Coronary artery (tissue), 2 donors: Measurements from ENCODE around the gene RETREG1.
A peak's percentile ranks its signal among the peaks of the same experiment; 100 is the strongest.

ENCODE experiments used
- DNase-seq: peaks from one replicate; pipeline ENCODE4 v3.0.0-alpha.2; 2017; ENCODE audit warnings: low spot score
- H3K27ac ChIP-seq, 2 donors: fragments of 200-600 bp; sonication (generic); one replicate each; pipeline ENCODE4 v1.5.1; 2016 to 2019
- H3K4me3 ChIP-seq: fragments of 200-600 bp; sonication (generic); 2 replicates; pipeline ENCODE4 v1.5.1; 2016; ENCODE audit warnings: mild to moderate bottlenecking, moderate library complexity
- TF ChIP-seq, protein P1 (sequence below): fragments of 200-600 bp; sonication (generic); IDR thresholded peaks from one replicate; pipeline ENCODE4 v1.5.1; 2019; ENCODE audit warnings: antibody characterized with exemption

The RETREG1 gene

DNA sequence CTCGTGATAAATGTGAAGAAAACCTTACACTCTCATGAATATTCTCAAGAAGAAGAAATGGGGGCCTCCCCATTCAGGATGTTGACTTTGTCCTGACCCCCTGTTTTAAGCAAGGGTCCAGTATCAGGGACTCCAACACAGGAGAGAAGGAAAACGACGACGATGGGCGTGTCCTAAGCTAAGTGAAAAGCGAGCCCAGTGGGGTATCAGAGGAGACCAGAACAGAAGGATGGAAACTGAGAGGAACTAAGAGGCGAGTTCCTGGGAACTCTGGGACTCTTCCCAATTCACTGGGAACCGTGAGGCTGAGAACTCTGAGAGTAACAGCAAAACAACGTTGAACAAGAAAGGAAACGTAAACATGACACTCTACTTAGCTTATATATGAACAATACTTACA lies 14.6 kb downstream of the RETREG1 start:
- peak; percentile 22 for DNase-seq
- Histone ChIP-seq H3K4me3 (no peak overlapping the region), H3K27ac (no peak overlapping the region)
- TF ChIP-seq, protein P1, sequence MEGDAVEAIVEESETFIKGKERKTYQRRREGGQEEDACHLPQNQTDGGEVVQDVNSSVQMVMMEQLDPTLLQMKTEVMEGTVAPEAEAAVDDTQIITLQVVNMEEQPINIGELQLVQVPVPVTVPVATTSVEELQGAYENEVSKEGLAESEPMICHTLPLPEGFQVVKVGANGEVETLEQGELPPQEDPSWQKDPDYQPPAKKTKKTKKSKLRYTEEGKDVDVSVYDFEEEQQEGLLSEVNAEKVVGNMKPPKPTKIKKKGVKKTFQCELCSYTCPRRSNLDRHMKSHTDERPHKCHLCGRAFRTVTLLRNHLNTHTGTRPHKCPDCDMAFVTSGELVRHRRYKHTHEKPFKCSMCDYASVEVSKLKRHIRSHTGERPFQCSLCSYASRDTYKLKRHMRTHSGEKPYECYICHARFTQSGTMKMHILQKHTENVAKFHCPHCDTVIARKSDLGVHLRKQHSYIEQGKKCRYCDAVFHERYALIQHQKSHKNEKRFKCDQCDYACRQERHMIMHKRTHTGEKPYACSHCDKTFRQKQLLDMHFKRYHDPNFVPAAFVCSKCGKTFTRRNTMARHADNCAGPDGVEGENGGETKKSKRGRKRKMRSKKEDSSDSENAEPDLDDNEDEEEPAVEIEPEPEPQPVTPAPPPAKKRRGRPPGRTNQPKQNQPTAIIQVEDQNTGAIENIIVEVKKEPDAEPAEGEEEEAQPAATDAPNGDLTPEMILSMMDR, result no peak

DNA sequence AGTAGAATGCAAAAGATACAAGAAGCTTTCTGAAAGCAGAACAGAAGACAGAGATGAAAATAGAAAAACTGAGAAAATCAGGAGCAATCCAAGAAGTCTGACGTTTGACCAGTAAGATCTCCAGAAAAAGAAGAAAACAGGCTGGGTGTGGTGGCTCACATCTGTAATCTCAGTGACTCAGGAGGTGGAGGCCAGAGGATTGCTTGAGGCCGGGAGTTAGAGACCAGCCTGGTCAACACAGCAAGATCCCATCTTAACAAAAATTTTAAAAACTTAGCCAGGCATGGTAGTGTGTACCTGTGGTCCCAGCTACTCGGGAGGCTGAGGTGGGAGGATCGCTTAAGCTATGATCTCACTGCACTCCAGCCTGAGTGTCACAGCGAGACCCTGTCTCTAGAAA lies 15.9 kb downstream of the RETREG1 start:
- Histone ChIP-seq H3K27ac (no peak overlapping the region), H3K4me3 (no peak overlapping the region)
- no peak for DNase-seq
- TF ChIP-seq, protein P1, result no peak

DNA sequence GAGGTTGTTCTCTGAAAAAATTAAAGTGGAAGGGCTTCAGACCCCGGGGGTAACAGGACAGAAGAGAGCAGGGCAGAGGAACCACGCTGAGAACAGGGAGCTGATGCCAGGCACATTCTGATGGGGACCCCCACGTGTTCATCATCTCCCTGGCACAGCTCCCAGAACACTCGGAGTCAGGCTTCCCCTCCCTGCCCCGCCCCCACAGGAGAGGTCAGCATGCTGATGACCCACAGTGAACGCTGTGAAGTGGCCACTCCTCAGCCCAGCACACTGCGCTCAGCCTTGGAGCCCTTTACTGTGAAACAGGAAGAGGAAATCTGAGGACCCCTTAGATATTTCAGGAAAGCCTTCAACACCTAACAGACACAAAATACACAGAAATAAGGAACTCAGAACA lies 16.4 kb downstream of the RETREG1 start:
- no peak overlapping the region for H3K27ac ChIP-seq
- TF ChIP-seq, protein P1, result no peak
- DNase-seq, result no peak
- H3K4me3 ChIP-seq, result no peak overlapping the region

DNA sequence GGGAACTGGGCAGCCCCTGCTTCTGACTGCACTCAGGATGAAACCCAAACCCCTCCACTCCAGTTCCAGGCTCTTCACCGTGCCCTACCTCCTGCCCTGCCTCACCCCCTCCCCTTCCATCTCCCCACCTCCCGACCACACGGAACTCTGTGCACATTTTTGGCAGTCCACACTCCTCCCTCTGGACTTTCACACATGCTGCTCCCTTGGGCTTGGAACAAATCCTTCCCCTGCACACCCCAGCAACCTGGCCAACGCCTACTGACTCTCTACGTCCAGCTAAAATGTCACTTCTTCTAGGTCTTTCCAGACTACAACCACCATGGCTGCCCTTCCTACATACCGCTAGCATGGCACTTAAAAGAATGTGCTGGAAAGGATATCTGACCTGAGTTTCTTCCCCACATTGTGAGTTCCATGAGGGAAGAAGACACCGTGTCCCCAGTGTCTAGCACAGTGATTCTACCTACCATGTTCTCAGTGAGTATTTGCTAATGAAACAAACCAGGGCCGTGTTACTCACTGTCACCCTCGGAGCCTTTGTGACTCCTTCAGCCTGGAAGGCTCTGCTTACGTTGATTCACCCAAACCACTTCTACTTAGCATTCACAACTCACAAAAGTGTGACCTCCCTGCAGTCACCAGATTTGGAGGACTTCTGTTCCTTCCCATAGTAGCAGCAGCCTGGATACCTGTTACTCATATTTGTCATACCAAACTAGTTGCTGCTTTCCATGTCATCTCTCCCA lies 18.7 kb downstream of the RETREG1 start:
- TF ChIP-seq, protein P1, result no peak
- DNase-seq, result no peak
- no peak overlapping the region for H3K27ac ChIP-seq

DNA sequence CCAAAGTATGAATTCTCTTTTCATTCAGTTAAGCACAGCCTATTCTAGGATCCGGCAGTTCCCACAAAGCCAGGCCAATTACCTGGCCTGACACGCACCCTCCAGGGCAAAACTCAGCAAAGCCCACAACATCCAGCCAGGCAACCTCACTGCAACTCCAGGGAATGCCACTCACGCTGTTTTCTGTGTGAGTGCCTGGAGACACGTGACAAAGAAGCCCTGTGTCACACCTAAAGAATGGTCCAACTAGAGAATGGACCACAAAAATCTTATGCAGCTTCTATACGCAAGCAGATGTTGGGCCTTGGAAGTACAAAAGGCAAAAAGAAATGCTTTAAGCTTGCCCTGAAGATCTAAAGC lies 20.2 kb downstream of the RETREG1 start:
- DNase-seq, result no peak
- Histone ChIP-seq H3K4me3 (no peak overlapping the region), H3K27ac (peak overlapping the region in 1 of 2 donors; percentile 5)
- TF ChIP-seq, protein P1, result no peak

More for the DNA sequence above, 18.7 kb downstream of the RETREG1 start:
- no peak overlapping the region for H3K4me3 ChIP-seq

DNA sequence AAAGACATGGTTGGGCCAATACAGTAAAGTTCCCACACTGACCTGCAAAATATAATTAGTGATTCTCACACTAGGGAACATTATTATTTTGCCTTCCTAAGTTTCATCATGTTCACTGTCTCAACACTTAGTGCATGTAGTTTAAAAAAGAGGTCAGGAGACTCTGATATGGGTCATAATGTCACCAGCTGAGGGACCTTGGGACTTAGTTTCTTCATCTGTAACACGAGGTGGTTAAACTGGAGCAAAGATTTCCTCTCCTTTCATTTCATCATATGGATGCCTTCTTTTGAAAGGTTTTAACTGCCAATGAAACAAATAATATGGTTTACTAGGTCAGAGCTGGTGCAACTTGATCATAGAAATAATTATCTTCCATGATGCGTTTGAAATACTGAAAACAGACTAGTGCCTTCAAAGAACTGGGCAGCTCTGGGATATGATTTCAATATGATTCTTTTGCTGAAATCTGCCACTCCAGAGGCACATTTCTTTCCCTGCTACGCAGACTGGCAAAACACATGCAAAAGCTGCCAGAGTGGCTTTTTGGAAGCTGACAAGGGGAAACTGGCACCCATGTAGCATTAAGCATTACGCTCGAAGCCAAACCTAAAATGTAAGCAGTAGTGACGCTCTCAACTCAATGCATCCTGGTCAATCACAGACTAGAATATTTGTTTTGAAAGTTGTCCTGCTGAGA lies 20.8 kb downstream of the RETREG1 start:
- no peak for DNase-seq
- Histone ChIP-seq H3K27ac (peak overlapping the region in 1 of 2 donors; percentile 5), H3K4me3 (no peak overlapping the region)
- TF ChIP-seq, protein P1, result no peak

DNA sequence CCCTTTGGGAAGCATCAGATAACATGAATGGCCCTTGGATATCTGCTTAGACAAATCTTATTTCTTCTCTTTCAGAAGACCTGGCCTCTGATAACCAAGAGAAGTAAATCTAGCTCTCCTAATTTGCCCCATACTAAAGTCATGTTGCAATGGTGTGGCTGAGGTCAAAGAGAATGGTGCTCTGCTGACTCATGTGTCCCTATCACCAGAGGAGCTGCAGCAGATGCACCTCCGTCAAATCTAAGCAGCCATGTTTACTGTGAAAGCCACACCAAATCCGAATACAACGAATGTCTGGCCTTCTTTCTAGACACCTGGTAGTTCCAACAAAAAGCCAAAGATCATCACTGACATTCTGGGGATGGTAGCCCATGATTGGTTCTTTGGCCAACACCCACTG lies 23.2 kb downstream of the RETREG1 start:
- Histone ChIP-seq H3K4me3 (no peak overlapping the region), H3K27ac (no peak overlapping the region)
- no peak for DNase-seq
- TF ChIP-seq, protein P1, result no peak
